PFSK-1 (cell line): ENCODE results near the gene BRK1.

Experiments used
- FOXP2 ChIP-seq: optimal IDR thresholded peaks from 2 replicates; pipeline ENCODE3; 2011; ENCODE audit warnings: borderline replicate concordance, control low read depth, inconsistent platforms; ENCODE audit not compliant: insufficient read depth; ENCODE audit errors: extremely low read length, extremely low read depth
- POLR2AphosphoS5 ChIP-seq: IDR thresholded peaks from 2 replicates; pipeline ENCODE4 v1.6.1; 2012; ENCODE audit warnings: low read depth, mild to moderate bottlenecking, control low read depth, low read length, moderate library complexity
- TAF1 ChIP-seq: IDR thresholded peaks from 2 replicates; pipeline ENCODE4 v1.6.1; 2012; ENCODE audit warnings: low read length, control low read depth, borderline replicate concordance; ENCODE audit not compliant: insufficient read depth

DNA sequence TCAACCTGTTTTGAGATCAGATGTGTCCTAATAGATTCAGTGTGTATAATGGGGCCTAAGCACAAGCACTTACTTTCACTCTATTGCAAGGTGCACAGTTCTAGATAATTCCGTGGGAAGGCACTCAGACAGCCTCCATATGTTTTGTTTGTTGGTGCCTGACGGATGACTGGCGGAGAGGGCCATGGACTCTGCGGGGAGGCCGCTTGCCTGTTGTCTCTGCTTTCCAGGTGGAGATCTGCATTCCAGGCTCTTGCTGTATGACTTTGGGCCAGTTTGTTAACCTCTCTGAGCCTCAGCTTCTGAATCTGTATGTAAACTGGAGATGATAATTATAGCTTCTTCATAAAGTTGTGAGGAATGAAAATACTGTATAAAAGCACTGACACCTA lies 50.7 kb downstream of the BRK1 start:
- TF ChIP-seq POLR2AphosphoS5 (no peak), TAF1 (no peak), FOXP2 (no peak)
